Keratinocyte (primary cell): ENCODE results near the gene RIBC1. TPM values are rescaled to one million over a fixed set of nuclear protein-coding genes. Genes with fewer than 3 reads are reported as not detected.

Experiments used
- DNase-seq: peaks from one replicate; pipeline ENCODE4 v3.0.0-alpha.2; 2011; ENCODE audit warnings: low read depth, missing footprints, low spot score
- FAIRE-seq: peaks from 2 replicates; lab custom pipeline; 2011; peaks lifted over from hg19 to GRCh38; lab: Jason Lieb, UNC
- H2AFZ ChIP-seq: 2 replicates; pipeline ENCODE4 v1.6.0; 2012; ENCODE audit warnings: low read length, control low read depth, inconsistent platforms; ENCODE audit not compliant: control insufficient read depth
- H3K27ac ChIP-seq: 2 replicates; pipeline ENCODE4 v1.5.1; 2011; ENCODE audit warnings: low read length; ENCODE audit not compliant: control insufficient read depth, insufficient read depth
- H3K27me3 ChIP-seq: 3 replicates; pipeline ENCODE4 v1.6.0; 2011; ENCODE audit warnings: low read length; ENCODE audit not compliant: control insufficient read depth, insufficient read depth; ENCODE audit errors: extremely low read depth
- H3K36me3 ChIP-seq, 2 experiments: 2 replicates in 1 of 2; 3 replicates in 1 of 2; pipeline ENCODE4 v1.5.1; 2011; ENCODE audit warnings: low read length in 2 of 2, mild to moderate bottlenecking in 1 of 2; ENCODE audit not compliant: control insufficient read depth in 2 of 2, insufficient read depth in 2 of 2; ENCODE audit errors: extremely low read depth in 1 of 2
- H3K4me1 ChIP-seq: 3 replicates; pipeline ENCODE4 v1.5.1; 2011; ENCODE audit warnings: low read length; ENCODE audit not compliant: control insufficient read depth, insufficient read depth; ENCODE audit errors: extremely low read depth
- H3K4me2 ChIP-seq: 3 replicates; pipeline ENCODE4 v1.6.0; 2011; ENCODE audit warnings: low read depth, low read length; ENCODE audit not compliant: control insufficient read depth, insufficient read depth; ENCODE audit errors: extremely low read depth
- H3K4me3 ChIP-seq, 3 experiments: fragments of 200-600 bp in 1 of 3; sonication (generic) in 1 of 3; 2 replicates in 2 of 3; 3 replicates in 1 of 3; pipeline ENCODE4 v1.5.1; 2011 to 2016; ENCODE audit warnings: low read length in 3 of 3, mild to moderate bottlenecking in 3 of 3, control low read depth in 2 of 3, inconsistent platforms in 1 of 3, low read depth in 1 of 3, mixed read lengths in 1 of 3, mixed run types in 1 of 3, moderate library complexity in 1 of 3; ENCODE audit not compliant: control insufficient read depth in 2 of 3, insufficient read depth in 2 of 3; ENCODE audit errors: extremely low read depth in 1 of 3
- H3K79me2 ChIP-seq: 2 replicates; pipeline ENCODE4 v1.6.0; 2012; ENCODE audit warnings: low read length; ENCODE audit not compliant: control insufficient read depth, insufficient read depth
- H3K9ac ChIP-seq: 3 replicates; pipeline ENCODE4 v1.6.0; 2011; ENCODE audit warnings: low read length; ENCODE audit not compliant: control insufficient read depth, insufficient read depth; ENCODE audit errors: extremely low read depth
- H3K9me1 ChIP-seq: 3 replicates; pipeline ENCODE4 v1.6.0; 2011; ENCODE audit warnings: low read length; ENCODE audit not compliant: control insufficient read depth, insufficient read depth; ENCODE audit errors: extremely low read depth
- H3K9me3 ChIP-seq: 2 replicates; pipeline ENCODE4 v1.5.1; 2012; ENCODE audit warnings: low read depth, low read length; ENCODE audit not compliant: control insufficient read depth
- H4K20me1 ChIP-seq: 3 replicates; pipeline ENCODE4 v1.6.0; 2011; ENCODE audit warnings: low read length; ENCODE audit not compliant: control insufficient read depth, insufficient read depth; ENCODE audit errors: extremely low read depth
- EZH2 ChIP-seq: IDR thresholded peaks from one replicate; pipeline ENCODE4 v1.6.1; 2012; ENCODE audit warnings: inconsistent platforms, mild to moderate bottlenecking, low read length, moderate library complexity
- dilution Hi-C: fragments of 300-500 bp; cut with MboI; formaldehyde crosslinking; loops from one replicate; pipeline ENCODE4 v1.7.0; 2020; ENCODE audit warnings: low sequenced_read_pairs; ENCODE audit not compliant: extremely low pct_ligation_motif_present
- polyA plus RNA-seq, 5 experiments: library from polyadenylated mRNA; depleted of rRNA in 3 of 5; stranded (reverse) in 3 of 5; stranded (forward) in 1 of 5; unstranded in 1 of 5; fragments of >200 nt; gene quantifications; 1 replicate in 1 of 5; 2 replicates in 3 of 5; 3 replicates in 1 of 5; pipeline versions ENCODE4 v1.2.1 to v1.2.3, GENCODE V29; 2011 to 2012; ENCODE audit warnings: missing spikeins in 2 of 5, low read depth in 1 of 5, low replicate concordance in 1 of 5
- small RNA-seq, 3 experiments: library from RNA; depleted of rRNA; stranded (forward); fragments of <200 nt; gene quantifications; one replicate each; pipeline ENCODE3, GENCODE V24; 2012; ENCODE audit warnings: low read depth in 3 of 3, low replicate concordance in 1 of 3; ENCODE audit not compliant: insufficient read length in 3 of 3
- TF ChIP-seq, protein P1 (sequence below), 3 experiments: IDR thresholded peaks in 1 of 3; conservative IDR thresholded peaks in 1 of 3; optimal IDR thresholded peaks in 1 of 3; 2 replicates in 2 of 3; 3 replicates in 1 of 3; pipeline versions ENCODE3 to v1.5.1; 2011; ENCODE audit warnings: low read length in 3 of 3, mild to moderate bottlenecking in 3 of 3, moderate library complexity in 2 of 3, control low read depth in 1 of 3, inconsistent platforms in 1 of 3; ENCODE audit not compliant: insufficient read depth in 2 of 3; ENCODE audit errors: extremely low read depth in 1 of 3

RIBC1 gene
- polyA plus RNA-seq, 1 donor (not counting 4 experiments of a cell fraction or from before 2014, with no cell fraction given), result 0.42 TPM

DNA sequence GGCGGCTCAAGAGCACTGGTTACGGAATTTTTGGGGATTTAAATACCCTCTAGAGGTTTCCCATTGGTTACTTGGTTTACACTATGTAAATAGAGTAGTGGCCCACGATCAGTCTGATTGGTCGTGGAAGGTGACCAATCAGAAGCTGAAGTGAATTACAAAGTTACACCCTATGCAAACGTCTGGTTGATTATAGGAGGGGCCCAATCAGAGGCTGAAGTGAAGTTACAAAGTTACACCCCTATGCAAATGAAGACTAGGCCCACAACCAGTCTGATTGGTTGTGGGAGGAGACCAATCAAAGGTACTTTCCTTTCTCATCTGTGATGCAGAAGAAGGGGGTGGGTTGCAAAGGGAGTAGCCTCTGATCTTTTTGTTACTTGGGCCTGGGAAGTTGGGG, 56.6 kb downstream of the RIBC1 start:
- TF ChIP-seq EZH2, result no peak
- TF ChIP-seq, protein P1, sequence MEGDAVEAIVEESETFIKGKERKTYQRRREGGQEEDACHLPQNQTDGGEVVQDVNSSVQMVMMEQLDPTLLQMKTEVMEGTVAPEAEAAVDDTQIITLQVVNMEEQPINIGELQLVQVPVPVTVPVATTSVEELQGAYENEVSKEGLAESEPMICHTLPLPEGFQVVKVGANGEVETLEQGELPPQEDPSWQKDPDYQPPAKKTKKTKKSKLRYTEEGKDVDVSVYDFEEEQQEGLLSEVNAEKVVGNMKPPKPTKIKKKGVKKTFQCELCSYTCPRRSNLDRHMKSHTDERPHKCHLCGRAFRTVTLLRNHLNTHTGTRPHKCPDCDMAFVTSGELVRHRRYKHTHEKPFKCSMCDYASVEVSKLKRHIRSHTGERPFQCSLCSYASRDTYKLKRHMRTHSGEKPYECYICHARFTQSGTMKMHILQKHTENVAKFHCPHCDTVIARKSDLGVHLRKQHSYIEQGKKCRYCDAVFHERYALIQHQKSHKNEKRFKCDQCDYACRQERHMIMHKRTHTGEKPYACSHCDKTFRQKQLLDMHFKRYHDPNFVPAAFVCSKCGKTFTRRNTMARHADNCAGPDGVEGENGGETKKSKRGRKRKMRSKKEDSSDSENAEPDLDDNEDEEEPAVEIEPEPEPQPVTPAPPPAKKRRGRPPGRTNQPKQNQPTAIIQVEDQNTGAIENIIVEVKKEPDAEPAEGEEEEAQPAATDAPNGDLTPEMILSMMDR (optimal IDR thresholded peaks at IDR 0.05 in 1 of 3, IDR thresholded peaks at IDR 0.05 in 1 of 3, conservative IDR thresholded peaks at IDR 0.05 in 1 of 3; ENCODE audit: extremely low read depth in 1 of 3, insufficient read depth in 2 of 3, low read length in 3 of 3), result no peak
- Histone ChIP-seq H3K27ac (no peak overlapping the region), H3K9me1 (no peaks in the 10 kb centered on the region), H3K4me1 (peaks cover 17% of the 10 kb centered on the region), H3K9me3 (no peaks in the 10 kb centered on the region), H3K36me3 (no peaks in the 10 kb centered on the region), H3K4me2 (no peak overlapping the region), H4K20me1 (no peaks in the 10 kb centered on the region), H2AFZ (no peak overlapping the region), H3K9ac (no peak overlapping the region), H3K27me3 (no peaks in the 10 kb centered on the region), H3K79me2 (no peaks in the 10 kb centered on the region), H3K4me3 (no peak overlapping the region)
- no peak for DNase-seq
- FAIRE-seq, result no peak
- dilution Hi-C loops, result no loop called here

Small RNA genes lying within 50 kb of the gene (small RNA-seq; reads per million reads assigned to genes)
- 0.13 to 3.7 (median 0.75) reads per million in 3 experiments for gene MIR6857
- gene VTRNA3-1P, result 0 to 0.25 (median 0) reads per million in 3 experiments

Other genes with a start within 250 kb of the RIBC1 start
- gene KDM5C, start 197.7 kb upstream of the RIBC1 start, polyA plus RNA-seq, result 44.0 to 48.3 TPM (median 46.0 TPM) in 3 replicates
- 3.9 to 7.7 TPM (median 4.7 TPM) in 3 replicates for gene IQSEC2, start 141.3 kb upstream of the RIBC1 start, polyA plus RNA-seq
- 13.7 to 38.9 TPM (median 24.2 TPM) in 3 replicates for gene SMC1A, start 219 bp upstream of the RIBC1 start, polyA plus RNA-seq
- gene HSD17B10, start 11.5 kb downstream of the RIBC1 start, polyA plus RNA-seq, result 140 to 159 TPM (median 141 TPM) in 3 replicates